Measurements from ENCODE around the gene DUSP22.

DUSP22 gene

DNA sequence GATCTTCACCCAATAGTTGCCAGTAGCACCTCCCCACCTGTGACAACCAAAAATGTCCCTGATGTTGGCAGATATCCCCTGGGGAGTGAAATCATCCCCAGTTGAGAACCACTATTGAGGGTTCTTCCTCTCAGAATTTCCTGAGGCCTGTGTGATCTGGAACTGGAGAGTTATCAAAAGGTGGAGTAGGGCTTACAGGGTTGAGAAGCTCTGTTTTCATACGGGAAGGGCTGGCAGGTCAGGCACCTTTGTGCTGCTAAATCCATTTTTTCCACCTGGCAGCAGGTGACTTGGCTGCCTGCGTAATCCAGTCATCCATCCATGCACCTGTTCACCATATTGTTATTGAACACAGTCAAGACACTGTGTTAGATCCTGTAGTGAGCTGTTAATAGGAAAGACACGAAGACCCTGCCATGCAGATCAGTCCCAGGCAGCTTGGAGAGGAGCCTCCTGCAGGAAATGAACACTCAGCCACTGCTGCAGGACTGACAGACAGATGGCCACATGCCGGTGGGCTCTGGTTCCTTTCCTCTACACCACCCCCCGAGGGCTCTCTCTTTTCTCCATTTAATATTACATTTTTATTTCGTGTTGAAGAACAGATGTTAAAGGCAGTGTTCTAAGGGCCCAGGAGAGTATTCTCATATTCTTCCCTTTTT lies 5.4 kb downstream of the DUSP22 start:
- no peak for DNase-seq (ENCODE audit: low spot score)

DNA sequence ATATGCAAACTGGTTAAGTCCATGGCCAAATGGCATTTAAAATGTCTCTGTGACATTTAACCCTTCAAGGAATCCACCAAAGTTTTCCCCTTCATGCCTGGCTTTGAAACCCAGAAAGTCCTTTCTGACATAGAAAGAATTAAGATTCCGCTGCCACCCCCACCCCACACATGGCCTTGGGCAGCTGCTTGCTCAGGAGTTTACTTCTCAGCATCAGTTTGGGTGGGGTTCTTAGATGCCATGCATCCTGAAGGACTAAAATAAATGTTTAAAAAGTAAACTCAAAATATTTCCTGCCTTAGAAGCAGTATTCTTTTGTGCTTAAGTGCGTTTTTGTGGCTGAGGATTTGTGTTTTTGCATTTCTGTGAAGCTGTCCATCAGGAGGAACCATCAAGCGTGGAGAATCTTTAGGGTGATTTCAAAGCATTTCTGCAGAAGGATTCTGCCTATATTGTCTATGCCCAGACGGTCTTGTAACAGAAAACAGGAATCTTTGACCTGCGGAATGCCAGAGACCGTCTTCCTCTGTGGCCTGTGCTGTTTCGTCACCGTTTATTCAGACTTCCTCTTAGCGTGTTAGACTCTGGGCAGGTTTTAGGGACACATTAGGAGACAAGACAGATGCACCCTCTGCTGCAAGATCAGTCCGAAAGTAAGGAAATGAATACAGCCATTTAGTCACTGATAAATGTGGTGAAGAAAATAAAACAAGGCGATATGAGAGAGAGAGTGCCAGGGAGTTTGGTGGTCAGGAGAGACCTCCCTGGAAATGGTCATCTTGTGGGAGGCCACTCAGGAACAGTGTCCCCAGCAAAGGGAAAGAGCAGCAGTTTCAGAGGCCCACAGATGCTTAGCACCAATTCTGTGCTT lies 6.2 kb downstream of the DUSP22 start:
- DNase-seq (ENCODE audit: low spot score), result peak; percentile 90

DNA sequence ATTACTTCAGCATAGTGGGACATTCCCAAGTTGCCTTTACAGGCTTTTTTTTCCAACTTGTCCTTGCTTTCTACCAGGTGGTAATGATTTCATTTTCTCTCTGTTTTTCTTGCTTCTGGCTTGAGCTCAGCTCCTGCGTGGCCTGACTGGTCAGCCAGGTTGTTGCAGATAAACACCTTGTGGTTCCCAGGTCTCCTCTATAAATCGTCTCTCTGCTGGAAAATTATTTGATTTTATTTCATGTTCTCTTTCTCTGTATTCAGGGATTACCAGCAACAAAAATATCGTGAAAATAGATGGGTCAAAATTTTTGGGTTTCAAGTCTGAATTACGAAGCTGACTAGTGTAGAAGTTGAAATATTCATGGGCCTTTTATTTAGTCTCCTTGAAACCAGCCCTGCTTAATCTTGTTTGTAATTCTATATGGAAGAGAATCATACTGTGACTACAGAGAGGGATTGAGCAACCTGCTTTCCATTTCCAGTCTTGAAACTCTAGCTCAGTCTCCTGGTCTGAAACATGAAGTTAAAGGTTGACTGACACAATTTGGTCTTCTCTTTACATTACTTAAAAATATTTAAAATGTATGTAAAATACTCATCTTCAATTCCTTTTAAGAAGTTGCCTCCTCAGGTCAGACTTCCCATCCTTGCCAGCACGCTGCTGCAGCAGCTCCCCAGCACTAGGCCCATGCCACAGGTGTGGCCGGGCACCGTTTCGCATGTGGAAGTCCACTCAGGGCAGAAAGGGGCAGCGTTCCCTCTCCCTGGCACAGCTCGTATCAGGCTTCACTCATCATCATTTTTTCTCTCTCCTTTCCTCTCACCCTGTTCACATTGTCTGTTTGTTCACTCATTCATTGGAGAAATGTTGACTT lies 7.1 kb downstream of the DUSP22 start:
- DNase-seq (ENCODE audit: low spot score), result no peak

DNA sequence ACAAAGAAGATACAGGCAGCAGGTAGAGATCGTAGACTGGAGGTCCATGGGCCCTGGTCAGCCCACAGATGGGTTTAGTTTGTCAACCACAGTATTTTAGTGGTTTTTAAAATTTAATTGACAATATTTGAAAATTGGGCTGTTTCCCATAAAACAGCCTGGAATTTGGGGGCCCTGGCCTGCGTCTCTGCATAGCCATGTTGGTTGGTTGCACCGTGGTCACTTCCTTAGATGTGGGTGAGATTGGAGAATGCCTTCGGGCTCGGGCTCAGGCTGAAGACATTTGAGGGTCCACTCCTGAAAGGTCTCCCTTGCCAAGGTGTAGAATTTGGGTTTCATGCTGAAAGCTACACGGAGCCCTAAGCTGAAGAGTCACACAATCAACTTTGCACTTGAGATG lies 7.7 kb downstream of the DUSP22 start:
- DNase-seq (ENCODE audit: low spot score), result no peak

DNA sequence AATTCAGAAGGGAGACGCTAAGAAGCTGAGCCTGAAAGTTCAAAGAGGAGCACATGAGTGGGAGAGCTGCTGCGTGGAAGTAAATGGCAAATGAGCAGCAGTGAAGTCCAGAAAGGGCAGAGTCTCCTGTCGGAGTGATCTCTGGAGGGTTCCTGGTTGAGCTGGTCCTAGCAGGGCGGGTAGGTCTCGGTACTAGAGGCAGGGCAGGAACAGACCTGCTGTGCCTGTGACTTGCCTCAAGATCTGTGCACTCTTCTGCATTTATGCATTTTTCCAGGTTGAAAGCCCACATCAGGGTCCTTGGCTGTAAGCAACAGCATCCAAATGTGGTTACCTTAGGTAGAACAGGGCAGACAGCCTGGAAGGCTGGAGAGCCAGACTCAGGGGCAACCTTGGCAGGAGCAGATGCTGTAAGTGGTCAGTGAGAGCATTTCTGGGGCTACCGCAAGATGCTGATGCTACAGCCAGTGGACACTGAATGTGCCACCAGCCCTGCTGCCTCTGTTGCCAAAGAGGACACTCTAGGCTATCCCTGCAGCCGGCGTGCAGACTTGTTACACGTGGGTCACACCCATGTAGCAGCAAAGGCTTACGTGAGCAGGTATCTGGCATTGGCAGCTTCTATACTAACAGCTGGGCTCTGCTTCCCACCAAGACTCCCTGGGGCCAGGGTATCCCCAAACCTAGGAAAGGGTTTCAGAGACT lies 8.4 kb downstream of the DUSP22 start:
- DNase-seq (ENCODE audit: low spot score), result no peak

DNA sequence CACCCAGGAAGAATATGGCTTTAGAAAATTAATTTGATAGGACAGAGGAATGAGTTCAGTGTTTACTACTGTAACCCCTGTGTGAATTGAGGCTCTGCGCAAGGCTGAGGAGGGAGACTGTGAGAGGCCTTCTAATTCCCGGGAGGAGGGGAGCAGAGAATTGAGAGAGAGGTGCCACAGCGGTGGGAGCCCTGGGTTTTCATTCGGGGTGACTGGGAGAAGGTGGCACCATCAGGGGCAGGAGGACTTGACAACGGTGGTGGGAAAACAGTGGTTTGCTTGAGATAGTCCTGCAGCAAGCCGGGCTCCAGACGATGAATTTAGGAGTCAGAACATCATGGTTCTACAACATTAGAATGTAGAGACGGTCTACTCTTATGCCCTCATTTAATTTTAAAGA lies 9.2 kb downstream of the DUSP22 start:
- no peak for DNase-seq (ENCODE audit: low spot score)

DNA sequence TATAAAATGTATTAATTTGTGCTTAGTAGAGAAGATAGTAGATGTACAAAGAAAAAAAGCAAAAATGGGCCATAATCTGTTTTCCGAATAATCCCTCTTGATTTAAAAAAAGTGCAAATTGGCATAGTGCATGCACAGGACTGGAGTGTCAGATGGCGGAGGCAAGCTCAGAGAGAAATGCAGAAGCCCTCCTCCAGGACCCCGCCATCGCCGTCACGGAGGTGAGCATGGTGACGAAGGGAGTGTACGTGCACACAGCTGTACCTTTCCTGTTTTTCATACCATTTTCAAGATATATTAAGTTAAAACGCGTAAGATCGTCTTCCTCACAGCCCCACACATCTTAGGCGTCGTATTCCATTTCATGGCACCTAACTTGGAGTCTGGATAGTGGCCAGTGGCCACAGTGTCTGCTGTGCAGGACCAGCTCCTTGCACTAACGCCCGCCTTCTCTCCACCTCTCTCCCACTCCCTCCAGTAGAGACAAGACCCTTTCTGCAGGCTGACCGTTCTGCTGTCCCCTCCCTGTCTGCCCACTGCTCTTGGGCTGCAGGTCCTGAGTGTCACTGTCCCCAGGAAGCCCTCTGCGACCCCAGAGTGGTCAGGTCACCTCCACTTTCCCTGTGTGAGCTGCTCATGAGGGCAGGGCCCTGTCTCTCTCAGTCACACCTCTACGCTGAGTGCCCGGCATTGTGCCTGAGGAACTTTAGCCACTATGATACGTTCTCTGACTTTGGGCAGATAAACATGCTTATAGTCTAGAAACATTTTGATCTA lies 9.8 kb downstream of the DUSP22 start:
- no peak for DNase-seq (ENCODE audit: low spot score)

DNA sequence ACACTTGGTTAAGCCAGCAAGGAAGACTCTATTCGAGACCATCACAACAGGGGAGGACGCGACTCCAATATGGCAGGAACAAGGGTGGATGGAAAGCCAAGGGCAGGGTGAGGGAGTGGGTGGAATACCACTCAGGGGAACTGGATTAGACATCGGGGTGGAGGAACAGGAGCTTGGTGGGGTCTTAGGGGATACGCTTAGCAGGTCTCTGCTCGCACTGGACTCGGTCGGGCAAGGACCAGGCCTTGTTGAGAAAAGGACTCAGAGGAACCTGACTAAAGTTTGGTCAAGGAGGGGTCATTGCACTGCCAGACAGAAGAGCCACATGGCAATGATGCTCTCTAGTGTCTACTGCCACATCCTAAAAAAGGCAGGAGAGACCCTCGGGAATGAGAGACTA lies 10.5 kb downstream of the DUSP22 start:
- DNase-seq (ENCODE audit: low spot score), result no peak

DNA sequence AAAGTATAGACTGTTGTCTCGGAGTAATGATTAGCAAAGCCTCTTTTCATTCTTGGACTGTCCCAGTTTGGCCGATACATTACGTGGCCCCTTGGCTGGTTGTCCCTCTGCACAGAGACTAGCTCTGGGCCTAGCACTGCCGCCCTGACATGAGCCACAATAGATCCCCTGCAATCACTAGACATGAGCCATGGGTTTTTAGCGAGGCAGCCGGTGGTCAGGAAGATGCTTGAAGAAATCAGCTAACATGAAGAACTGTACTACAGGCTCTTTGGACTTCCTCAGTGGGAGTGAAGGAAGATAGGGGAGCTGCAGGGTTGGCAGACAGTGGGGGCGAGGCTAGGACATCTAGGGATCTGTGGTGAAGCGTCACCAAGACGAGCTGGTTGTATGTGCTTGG lies 11.0 kb downstream of the DUSP22 start:
- DNase-seq (ENCODE audit: low spot score), result no peak

DNA sequence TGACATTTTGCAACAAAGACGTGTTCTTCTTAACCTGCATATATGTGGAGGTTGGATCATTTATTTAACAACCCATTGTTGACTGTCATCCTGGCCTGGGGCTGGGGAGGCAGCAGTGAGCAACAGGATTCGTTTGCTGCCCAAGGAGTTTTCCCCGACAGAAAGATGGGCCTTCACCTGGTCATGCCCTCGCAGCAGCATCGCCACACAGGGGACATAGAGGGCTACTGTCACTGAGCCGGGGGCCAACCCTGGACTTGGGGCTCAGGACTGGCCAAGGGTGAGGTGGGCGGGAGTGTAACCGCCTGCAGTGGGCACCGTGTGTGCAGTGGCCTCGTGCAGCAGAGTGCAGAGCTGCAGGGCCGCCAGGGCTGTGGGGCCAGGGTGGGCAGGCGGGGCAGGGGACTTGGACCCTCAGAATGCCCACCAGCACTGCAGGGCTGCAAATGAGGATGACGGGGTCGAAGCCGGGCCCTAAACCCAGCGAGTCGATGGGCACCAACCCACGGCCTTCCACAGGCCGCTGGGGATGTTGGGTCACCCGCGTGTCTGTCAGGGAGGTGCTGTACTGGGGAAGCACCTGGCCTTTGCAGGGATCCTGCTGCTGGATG lies 11.8 kb downstream of the DUSP22 start:
- DNase-seq (ENCODE audit: low spot score), result no peak

DNA sequence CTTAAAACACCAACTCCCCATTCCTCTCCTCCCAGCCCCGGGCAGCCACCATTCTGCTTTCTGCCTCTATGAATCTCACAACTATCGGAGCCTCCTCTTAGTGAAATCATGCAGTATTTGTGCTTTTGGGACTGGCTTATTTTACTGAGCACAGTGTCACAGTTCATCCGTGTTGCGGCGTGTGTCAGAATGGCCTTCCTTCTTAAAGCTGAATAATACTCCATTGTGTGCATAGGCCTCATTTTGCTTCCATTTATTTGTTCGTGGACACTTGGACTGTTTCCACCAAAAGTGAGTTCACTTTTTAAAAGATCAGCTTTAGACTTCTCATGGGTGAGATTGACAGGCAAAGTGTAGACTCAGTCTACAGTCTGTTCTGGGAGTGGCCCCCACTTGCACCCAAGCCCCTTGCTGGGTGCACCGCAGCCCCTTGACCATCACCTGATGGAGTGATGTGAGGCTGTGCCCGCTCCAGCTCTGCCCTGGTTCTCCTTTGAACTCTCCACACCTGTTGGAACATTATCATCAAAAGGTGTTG lies 12.6 kb downstream of the DUSP22 start:
- DNase-seq (ENCODE audit: low spot score), result peak; percentile 90

DNA sequence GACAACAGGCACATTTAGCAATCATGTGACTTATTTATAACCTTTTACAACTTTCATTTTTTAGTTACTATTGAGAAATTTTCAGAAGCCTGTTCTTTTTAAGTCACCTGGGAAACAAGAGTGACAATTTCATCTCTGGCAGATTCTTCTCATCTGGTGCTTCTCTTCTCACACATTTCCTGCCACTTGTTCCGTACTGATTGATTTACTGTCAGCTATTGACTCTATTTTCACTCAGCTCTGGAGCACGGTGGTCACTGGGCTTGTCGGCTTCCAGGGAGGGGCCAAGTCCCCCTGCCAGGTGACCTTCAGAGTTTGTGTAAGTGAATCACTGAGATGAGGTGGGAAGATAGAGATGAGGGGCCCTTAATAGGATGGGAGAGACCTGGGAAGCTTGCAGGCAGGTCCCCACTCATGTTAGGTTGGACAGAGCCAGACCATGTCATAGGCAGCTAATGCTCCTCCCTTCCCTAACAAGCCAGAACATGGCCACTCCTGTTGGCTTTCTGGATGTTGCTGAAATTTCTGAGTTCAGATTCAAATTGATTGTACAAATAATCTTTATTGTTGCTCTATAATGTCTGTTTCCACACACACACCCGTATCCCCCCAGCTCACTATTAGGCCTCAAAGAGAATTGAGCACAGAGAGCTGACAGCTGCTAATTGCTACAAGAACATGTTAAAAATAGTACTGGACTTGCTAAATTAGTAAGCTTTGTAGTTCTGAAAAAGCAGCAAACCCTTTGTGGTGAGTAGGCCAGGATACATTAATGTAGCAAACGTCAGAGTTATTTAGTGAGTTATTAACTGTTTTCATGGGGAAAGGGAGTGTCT lies 13.3 kb downstream of the DUSP22 start:
- DNase-seq (ENCODE audit: low spot score), result no peak

DNA sequence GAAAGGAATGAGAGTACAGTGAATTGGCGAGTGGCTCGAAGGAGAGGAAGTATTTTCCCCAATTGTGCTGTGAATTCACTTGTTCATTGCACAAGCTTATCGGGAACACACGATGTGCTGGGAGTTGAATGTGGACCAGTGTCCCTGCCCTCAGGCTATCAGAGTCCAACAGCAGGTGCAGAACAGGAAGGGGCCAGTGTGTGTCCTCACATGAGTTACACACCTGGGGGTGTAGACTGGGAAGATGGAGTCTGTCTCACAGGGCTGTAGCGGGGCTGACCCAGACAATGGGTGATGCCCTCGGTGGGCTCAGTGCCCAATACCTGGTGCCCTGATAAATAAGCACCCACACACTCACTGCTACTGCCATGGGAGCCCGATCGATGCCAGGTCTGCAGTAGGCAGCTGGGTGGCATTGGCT lies 14.4 kb downstream of the DUSP22 start:
- DNase-seq (ENCODE audit: low spot score), result no peak

DNA sequence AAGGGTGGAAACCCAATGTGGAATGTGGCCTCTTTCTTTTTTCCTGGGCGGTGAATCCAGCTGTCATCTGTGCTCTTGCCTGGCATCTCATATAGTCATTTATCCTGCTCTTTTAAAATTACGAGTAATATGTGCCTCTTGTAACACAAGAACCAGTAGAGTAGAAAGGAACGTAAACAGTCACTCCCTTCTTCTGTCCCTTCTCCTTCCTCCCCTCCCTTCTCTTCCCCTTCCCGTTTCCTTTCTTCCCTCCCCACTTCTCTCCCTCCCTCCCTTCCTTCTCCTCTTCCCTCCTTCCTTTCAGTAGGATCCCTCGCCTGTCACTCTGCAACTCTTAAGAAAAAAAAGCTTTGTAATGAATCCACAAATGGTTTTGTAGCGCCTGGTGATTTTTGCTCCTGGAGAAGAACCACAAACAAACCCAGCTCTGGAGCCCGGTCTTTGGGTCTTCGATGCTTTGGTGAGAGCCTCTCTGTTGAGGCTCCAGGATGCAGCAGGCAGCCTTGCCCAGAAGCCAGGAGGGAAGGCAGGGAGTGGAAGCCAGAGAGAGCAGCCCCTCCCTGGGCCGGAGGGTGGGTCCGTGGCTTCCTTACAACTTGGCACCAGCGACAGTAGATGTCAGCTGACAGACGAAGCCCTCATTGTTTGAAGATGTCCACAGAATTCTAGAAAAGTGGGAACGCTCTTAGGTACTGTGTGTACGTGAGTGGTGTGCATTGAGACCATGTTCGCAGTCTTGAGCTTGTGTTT lies 15.0 kb downstream of the DUSP22 start:
- DNase-seq (ENCODE audit: low spot score), result no peak

DNA sequence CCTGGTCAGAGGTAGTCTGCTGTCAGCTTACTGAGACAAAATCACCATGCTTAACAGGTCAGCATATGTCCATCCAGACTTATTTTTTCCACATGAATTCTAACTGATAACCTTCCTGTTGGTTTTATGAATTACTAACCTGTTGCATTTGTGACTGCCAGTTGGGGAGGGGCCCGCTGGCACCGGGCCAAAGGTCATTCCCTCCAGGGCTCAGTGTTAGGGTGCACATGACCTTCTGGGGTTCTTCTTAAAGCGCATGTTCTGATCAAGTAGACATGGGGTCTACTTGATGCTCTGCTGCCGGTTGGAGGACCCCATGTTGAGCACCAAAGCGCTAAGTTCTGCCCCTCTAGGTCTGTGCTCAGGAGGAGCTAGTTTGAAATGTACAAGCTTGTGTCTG lies 15.6 kb downstream of the DUSP22 start:
- no peak for DNase-seq (ENCODE audit: low spot score)

DNA sequence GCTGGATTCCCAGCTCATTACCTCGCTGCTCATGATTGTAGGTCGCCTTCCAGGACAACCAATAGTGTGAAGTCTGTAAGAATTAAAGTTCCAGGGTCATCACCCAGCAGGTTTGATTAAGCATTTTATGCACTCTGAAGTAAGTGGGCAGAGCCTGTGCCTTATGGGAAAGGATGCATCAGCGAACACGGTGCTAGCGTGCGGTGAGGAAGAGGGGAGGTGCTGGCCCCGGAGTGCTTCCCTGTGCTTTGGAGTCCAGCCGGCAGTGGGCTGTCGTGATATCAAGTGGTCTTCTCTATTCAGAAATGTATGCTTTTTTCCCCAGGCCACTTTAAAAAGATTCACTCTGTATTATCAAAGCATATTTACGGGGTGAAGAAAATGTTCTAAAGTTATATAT lies 16.0 kb downstream of the DUSP22 start:
- DNase-seq (ENCODE audit: low spot score), result no peak

DNA sequence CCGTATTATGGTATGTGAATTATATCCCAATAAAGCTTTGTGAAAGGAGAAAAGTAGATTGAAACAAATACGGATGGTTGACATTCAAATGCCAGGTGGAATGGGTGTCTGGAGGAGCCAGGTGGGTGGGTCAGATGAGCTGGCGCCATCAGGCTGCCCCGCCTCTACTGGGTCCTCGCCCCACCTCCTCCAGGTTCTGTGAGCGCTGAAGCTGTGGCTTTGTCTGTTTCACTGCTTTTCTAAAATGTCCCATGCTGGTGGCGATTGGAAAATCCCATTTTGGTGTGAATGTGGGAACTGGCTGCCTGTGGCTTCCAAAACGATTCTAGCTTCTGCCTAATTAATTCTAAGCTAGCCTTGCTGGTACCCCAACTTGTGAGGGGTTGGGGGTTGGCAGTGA lies 16.5 kb downstream of the DUSP22 start:
- DNase-seq (ENCODE audit: low spot score), result no peak

DNA sequence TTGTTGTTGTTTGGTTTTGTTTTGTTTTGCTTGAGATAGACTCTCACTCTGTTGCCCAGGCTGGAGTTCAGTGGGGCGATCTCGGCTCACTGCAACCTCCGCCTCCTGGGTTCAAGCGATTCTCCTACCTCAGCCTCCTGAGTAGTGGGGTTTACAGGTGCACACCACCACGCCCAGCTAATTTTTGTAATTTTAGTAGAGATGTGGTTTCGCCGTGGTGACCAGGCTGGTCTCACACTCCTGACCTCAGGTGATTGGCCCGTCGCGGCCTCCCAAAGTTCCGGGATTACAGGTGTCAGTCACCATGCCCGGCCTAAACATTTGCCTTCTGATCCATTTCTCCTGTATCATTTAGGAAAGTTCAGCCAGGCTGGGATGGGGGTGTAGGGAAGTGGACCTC lies 17.7 kb downstream of the DUSP22 start:
- DNase-seq (ENCODE audit: low spot score), result no peak

DNA sequence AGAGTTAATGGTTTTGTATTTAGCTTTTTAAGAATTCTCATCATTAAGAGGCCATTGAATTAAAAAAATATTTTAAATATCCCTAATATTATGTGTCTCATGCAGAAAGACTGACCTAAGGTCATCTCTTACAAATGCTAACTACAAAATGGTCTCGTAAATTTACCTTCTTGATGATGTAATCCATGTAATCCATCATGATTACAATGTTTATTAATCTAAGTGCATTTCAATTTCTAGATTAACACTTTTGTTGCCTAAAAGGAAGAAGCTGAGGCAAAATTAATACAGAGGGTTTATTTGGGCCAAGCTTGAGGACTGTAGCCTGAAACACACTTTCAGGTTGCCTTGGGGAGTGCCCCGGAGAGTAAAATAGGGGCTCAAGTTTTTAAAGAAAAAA lies 18.4 kb downstream of the DUSP22 start:
- no peak for DNase-seq (ENCODE audit: low spot score)

Data from pons (tissue), 1 donor.